GM23338 (cell line): Measurements from ENCODE around the gene TTC33. TPM values are rescaled to one million over a fixed set of nuclear protein-coding genes. Genes with fewer than 3 reads are reported as not detected.
A peak's percentile ranks its signal among the peaks of the same experiment; 100 is the strongest.

Source experiments
- ATAC-seq: fragments of 200-7000 bp; cut with Tn5 transposase; 3 replicates; pipeline ENCODE4 v1.9.1; 2020
- DNase-seq: peaks from one replicate; pipeline ENCODE4 v3.0.0-alpha.2; 2015; ENCODE audit warnings: low spot score
- H2AFZ ChIP-seq: fragments of 200-600 bp; sonication (generic); 2 replicates; pipeline ENCODE4 v1.8.0; 2016; ENCODE audit warnings: antibody characterized with exemption, mild to moderate bottlenecking, moderate library complexity
- H3F3A ChIP-seq: fragments of 200-600 bp; sonication (generic); replicated peaks from 2 replicates; pipeline ENCODE4 v1.8.0; 2017; ENCODE audit warnings: antibody characterized with exemption, mixed run types, low read depth
- H3K27ac ChIP-seq: fragments of 200-600 bp; sonication (generic); 2 replicates; pipeline ENCODE4 v1.6.1; 2016; ENCODE audit warnings: low read depth
- H3K27me3 ChIP-seq: fragments of 200-600 bp; sonication (generic); 2 replicates; pipeline ENCODE4 v1.8.0; 2016; ENCODE audit warnings: mild to moderate bottlenecking, mixed run types, moderate library complexity; ENCODE audit not compliant: insufficient read depth
- H3K36me3 ChIP-seq: fragments of 200-600 bp; sonication (generic); 2 replicates; pipeline ENCODE4 v1.8.0; 2016; ENCODE audit warnings: mild to moderate bottlenecking; ENCODE audit not compliant: insufficient read depth
- H3K4me1 ChIP-seq: fragments of 200-600 bp; sonication (generic); 2 replicates; pipeline ENCODE4 v1.8.0; 2016; ENCODE audit warnings: mild to moderate bottlenecking, moderate library complexity; ENCODE audit not compliant: insufficient read depth
- H3K4me2 ChIP-seq: fragments of 200-600 bp; sonication (generic); 2 replicates; pipeline ENCODE4 v1.7.1; 2017; ENCODE audit warnings: mixed run types
- H3K4me3 ChIP-seq: fragments of 200-600 bp; sonication (generic); 2 replicates; pipeline ENCODE4 v1.6.1; 2016; ENCODE audit warnings: mixed run types
- H3K79me2 ChIP-seq: fragments of 200-600 bp; sonication (generic); replicated peaks from 2 replicates; pipeline ENCODE4 v1.8.0; 2017; ENCODE audit warnings: mild to moderate bottlenecking; ENCODE audit not compliant: insufficient read depth
- H3K9me2 ChIP-seq: fragments of 200-600 bp; sonication (generic); 2 replicates; pipeline ENCODE4 v1.8.0; 2017; ENCODE audit not compliant: insufficient read depth
- H4K20me1 ChIP-seq: fragments of 200-600 bp; sonication (generic); replicated peaks from 2 replicates; pipeline ENCODE4 v1.8.0; 2017; ENCODE audit warnings: mild to moderate bottlenecking; ENCODE audit not compliant: insufficient read depth
- H3K27ac Mint-ChIP-seq: 2 replicates; pipeline ENCODE4 v1.8.0; 2020; ENCODE audit warnings: inconsistent platforms, mild to moderate bottlenecking, moderate library complexity, mixed read lengths
- H3K27me3 Mint-ChIP-seq: 3 replicates; pipeline ENCODE4 v1.8.0; 2022; ENCODE audit warnings: low read depth, mild to moderate bottlenecking, moderate library complexity, mixed read lengths, inconsistent platforms; ENCODE audit not compliant: insufficient read depth, poor library complexity
- H3K36me3 Mint-ChIP-seq: 3 replicates; pipeline ENCODE4 v1.8.0; 2021; ENCODE audit warnings: low read depth, mild to moderate bottlenecking, inconsistent platforms, moderate library complexity, mixed read lengths
- H3K4me1 Mint-ChIP-seq: 3 replicates; pipeline ENCODE4 v1.8.0; 2020; ENCODE audit warnings: mild to moderate bottlenecking, inconsistent platforms, mixed read lengths
- H3K4me3 Mint-ChIP-seq: 3 replicates; pipeline ENCODE4 v1.8.0; 2021; ENCODE audit warnings: moderate library complexity, mild to moderate bottlenecking, inconsistent platforms, mixed read lengths
- H3K9me3 Mint-ChIP-seq: 3 replicates; pipeline ENCODE4 v1.8.0; 2020; ENCODE audit warnings: moderate library complexity, mild to moderate bottlenecking, inconsistent platforms, mixed read lengths
- CREB1 ChIP-seq: fragments of 250-450 bp; sonication (Bioruptor Pico); IDR thresholded peaks from 2 replicates; pipeline ENCODE4 v1.5.0; 2020; ENCODE audit warnings: low read depth, mild to moderate bottlenecking, moderate library complexity
- EZH2 ChIP-seq: fragments of 200-600 bp; sonication (generic); IDR thresholded peaks from one replicate; pipeline ENCODE4 v1.8.0; 2017; ENCODE audit warnings: antibody characterized with exemption, mild to moderate bottlenecking, low read depth; ENCODE audit not compliant: unreplicated experiment
- EZH2phosphoT487 ChIP-seq: fragments of 200-600 bp; sonication (generic); IDR thresholded peaks from one replicate; pipeline ENCODE4 v1.8.1; 2018; ENCODE audit warnings: antibody characterized with exemption; ENCODE audit not compliant: unreplicated experiment
- JUNB ChIP-seq: IDR thresholded peaks from one replicate; pipeline ENCODE4 v1.6.1; 2016; ENCODE audit warnings: antibody characterized with exemption; ENCODE audit not compliant: unreplicated experiment
- NANOG ChIP-seq: IDR thresholded peaks from 2 replicates; pipeline ENCODE4 v1.6.1; 2016; ENCODE audit warnings: antibody characterized with exemption, borderline replicate concordance
- POLR2AphosphoS5 ChIP-seq: IDR thresholded peaks from 2 replicates; pipeline ENCODE4 v1.6.1; 2016; ENCODE audit warnings: antibody characterized with exemption, low read depth
- STAT1 ChIP-seq: IDR thresholded peaks from one replicate; pipeline ENCODE4 v1.6.1; 2016; ENCODE audit warnings: antibody characterized with exemption; ENCODE audit not compliant: unreplicated experiment
- ZNF114 ChIP-seq: fragments of 250-450 bp; sonication (Bioruptor Pico); IDR thresholded peaks from 2 replicates; pipeline ENCODE4 v1.5.0; 2020; ENCODE audit warnings: mild to moderate bottlenecking, moderate library complexity
- ZNF331 ChIP-seq: fragments of 250-450 bp; sonication (Bioruptor Pico); IDR thresholded peaks from 2 replicates; pipeline ENCODE4 v1.5.0; 2020; ENCODE audit warnings: low read depth, mild to moderate bottlenecking, moderate library complexity
- polyA plus RNA-seq: library from polyadenylated mRNA; unstranded; fragments of >200 nt; fragmentation: Nextera tagmentation; extraction: Ambion mirVana; gene quantifications from 2 replicates; pipeline ENCODE4 v1.2.1, GENCODE V29; 2016
- total RNA-seq: library from RNA; depleted of rRNA; stranded (reverse); fragments of >200 nt; shearing (Covaris generic); gene quantifications from 2 replicates; pipeline ENCODE4 v1.2.3, GENCODE V29; 2014
- TF ChIP-seq, protein P1 (sequence below), 2 experiments: fragments of 200-600 bp in 1 of 2; sonication (generic) in 1 of 2; conservative IDR thresholded peaks; 2 replicates each; pipeline versions ENCODE4 v1.5.1 to v1.6.1; 2016 to 2017; ENCODE audit warnings: antibody characterized with exemption in 2 of 2, low read depth in 2 of 2, mild to moderate bottlenecking in 2 of 2, moderate library complexity in 1 of 2
- TF ChIP-seq, protein P2 (sequence below): fragments of 250-450 bp; sonication (Bioruptor Pico); IDR thresholded peaks from 2 replicates; pipeline ENCODE4 v1.5.0; 2020; ENCODE audit warnings: mild to moderate bottlenecking, moderate library complexity
- TF ChIP-seq, protein P3 (sequence below): IDR thresholded peaks from one replicate; pipeline ENCODE4 v1.6.1; 2018; ENCODE audit warnings: antibody characterized with exemption; ENCODE audit not compliant: unreplicated experiment
- TF ChIP-seq, protein P4 (sequence below): IDR thresholded peaks from 2 replicates; pipeline ENCODE4 v1.6.1; 2016; ENCODE audit warnings: antibody characterized with exemption

The TTC33 gene
- total and polyA plus RNA-seq, 2 experiments from 2014 or later, result 4.1 to 11.5 TPM

DNA sequence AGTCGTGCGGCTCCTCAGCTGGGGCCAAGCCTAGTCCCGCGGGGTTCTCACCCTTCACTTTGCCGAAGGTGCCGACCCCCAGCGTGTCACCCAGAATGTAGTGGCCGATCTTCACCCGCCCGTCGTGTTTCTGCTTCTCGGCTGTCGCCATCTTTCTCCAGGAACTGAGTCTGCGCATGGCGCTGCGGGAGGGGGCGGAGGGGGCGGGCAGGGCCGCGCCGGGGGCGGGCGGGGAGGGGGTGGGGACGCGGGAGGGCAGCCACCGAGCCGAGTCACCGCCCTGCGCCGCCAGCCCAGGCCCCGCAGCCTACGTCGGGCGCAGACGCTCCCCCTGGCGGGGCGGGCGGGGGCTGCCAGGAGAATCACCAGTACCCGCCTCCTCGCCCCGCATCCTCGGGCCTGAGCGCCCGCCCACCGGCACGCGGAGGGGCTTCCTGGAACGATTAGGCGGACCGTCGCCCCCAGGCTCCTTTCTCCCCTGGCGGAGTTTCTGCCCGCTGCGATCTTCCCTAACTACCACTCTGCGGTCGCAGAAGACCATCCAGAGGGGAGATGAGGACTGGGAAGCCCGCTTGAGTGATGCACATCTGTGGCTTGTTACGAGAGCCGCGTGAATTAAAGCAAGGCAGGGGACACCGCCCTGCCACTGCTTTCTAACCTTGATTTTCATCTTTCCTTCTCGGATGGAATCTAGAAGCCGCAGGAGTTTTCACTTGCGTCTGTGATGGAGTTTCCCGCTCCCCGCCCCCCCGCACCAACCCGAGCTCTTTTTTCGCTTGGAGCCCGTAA lies 42.4 kb upstream of the TTC33 start, which contains the start of gene PRKAA1:
Gene PRKAA1, minus strand, starts transcription at position 363 of the 789 bp plus-strand sequence. Its CDS starts 185 bp downstream, at position 178.
- peak; percentile 93 for DNase-seq
- Histone ChIP-seq H3K4me2 (peak within 1 kb of the TSS; percentile 85), H4K20me1 (peaks cover 22% of the 10 kb centered on the region), H3K4me1 (peaks cover 25% of the 10 kb centered on the region), H2AFZ (peak within 1 kb of the TSS; percentile 97), H3K27me3 (no peaks in the 10 kb centered on the region), H3K9me2 (no peaks in the 10 kb centered on the region), H3F3A (0 out of 2 replicates have a peak, but pooled peaks cover 5% of the 10 kb centered on the region), H3K79me2 (peaks cover 41% of the 10 kb centered on the region), H3K4me3 (peak within 1 kb of the TSS; percentile 68), H3K36me3 (peaks cover 3% of the 10 kb centered on the region; the same call in 1 of the 2 replicates), H3K27ac (peak within 1 kb of the TSS; percentile 100)
- Mint-ChIP-seq H3K4me1 (peaks cover 28% of the 10 kb centered on the region), H3K9me3 (peaks cover 3% of the 10 kb centered on the region; the same call in 1 of the 3 replicates), H3K27me3 (peaks cover 9% of the 10 kb centered on the region), H3K36me3 (peaks cover 19% of the 10 kb centered on the region), H3K27ac (peak within 1 kb of the TSS; percentile 97), H3K4me3 (peak within 1 kb of the TSS; percentile 87)
- TF ChIP-seq, protein P1, sequence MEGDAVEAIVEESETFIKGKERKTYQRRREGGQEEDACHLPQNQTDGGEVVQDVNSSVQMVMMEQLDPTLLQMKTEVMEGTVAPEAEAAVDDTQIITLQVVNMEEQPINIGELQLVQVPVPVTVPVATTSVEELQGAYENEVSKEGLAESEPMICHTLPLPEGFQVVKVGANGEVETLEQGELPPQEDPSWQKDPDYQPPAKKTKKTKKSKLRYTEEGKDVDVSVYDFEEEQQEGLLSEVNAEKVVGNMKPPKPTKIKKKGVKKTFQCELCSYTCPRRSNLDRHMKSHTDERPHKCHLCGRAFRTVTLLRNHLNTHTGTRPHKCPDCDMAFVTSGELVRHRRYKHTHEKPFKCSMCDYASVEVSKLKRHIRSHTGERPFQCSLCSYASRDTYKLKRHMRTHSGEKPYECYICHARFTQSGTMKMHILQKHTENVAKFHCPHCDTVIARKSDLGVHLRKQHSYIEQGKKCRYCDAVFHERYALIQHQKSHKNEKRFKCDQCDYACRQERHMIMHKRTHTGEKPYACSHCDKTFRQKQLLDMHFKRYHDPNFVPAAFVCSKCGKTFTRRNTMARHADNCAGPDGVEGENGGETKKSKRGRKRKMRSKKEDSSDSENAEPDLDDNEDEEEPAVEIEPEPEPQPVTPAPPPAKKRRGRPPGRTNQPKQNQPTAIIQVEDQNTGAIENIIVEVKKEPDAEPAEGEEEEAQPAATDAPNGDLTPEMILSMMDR (conservative IDR thresholded peaks at IDR 0.05; ENCODE audit: low read depth in 2 of 2), result peak in 1 of 2 experiments; percentile 62; a peak in 2 of 4 replicates
- TF ChIP-seq CREB1, result peak; percentile 87
- no peak for TF ChIP-seq EZH2phosphoT487
- TF ChIP-seq, protein P2, sequence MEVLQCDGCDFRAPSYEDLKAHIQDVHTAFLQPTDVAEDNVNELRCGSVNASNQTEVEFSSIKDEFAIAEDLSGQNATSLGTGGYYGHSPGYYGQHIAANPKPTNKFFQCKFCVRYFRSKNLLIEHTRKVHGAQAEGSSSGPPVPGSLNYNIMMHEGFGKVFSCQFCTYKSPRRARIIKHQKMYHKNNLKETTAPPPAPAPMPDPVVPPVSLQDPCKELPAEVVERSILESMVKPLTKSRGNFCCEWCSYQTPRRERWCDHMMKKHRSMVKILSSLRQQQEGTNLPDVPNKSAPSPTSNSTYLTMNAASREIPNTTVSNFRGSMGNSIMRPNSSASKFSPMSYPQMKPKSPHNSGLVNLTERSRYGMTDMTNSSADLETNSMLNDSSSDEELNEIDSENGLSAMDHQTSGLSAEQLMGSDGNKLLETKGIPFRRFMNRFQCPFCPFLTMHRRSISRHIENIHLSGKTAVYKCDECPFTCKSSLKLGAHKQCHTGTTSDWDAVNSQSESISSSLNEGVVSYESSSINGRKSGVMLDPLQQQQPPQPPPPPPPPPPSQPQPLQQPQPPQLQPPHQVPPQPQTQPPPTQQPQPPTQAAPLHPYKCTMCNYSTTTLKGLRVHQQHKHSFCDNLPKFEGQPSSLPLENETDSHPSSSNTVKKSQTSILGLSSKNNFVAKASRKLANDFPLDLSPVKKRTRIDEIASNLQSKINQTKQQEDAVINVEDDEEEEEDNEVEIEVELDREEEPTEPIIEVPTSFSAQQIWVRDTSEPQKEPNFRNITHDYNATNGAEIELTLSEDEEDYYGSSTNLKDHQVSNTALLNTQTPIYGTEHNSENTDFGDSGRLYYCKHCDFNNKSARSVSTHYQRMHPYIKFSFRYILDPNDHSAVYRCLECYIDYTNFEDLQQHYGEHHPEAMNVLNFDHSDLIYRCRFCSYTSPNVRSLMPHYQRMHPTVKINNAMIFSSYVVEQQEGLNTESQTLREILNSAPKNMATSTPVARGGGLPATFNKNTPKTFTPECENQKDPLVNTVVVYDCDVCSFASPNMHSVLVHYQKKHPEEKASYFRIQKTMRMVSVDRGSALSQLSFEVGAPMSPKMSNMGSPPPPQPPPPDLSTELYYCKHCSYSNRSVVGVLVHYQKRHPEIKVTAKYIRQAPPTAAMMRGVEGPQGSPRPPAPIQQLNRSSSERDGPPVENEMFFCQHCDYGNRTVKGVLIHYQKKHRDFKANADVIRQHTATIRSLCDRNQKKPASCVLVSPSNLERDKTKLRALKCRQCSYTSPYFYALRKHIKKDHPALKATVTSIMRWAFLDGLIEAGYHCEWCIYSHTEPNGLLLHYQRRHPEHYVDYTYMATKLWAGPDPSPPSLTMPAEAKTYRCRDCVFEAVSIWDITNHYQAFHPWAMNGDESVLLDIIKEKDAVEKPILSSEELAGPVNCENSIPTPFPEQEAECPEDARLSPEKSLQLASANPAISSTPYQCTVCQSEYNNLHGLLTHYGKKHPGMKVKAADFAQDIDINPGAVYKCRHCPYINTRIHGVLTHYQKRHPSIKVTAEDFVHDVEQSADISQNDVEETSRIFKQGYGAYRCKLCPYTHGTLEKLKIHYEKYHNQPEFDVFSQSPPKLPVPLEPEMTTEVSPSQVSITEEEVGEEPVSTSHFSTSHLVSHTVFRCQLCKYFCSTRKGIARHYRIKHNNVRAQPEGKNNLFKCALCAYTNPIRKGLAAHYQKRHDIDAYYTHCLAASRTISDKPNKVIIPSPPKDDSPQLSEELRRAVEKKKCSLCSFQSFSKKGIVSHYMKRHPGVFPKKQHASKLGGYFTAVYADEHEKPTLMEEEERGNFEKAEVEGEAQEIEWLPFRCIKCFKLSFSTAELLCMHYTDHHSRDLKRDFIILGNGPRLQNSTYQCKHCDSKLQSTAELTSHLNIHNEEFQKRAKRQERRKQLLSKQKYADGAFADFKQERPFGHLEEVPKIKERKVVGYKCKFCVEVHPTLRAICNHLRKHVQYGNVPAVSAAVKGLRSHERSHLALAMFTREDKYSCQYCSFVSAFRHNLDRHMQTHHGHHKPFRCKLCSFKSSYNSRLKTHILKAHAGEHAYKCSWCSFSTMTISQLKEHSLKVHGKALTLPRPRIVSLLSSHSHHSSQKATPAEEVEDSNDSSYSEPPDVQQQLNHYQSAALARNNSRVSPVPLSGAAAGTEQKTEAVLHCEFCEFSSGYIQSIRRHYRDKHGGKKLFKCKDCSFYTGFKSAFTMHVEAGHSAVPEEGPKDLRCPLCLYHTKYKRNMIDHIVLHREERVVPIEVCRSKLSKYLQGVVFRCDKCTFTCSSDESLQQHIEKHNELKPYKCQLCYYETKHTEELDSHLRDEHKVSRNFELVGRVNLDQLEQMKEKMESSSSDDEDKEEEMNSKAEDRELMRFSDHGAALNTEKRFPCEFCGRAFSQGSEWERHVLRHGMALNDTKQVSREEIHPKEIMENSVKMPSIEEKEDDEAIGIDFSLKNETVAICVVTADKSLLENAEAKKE (CRISPR knock-in tag), result no peak
- no peak for TF ChIP-seq NANOG
- TF ChIP-seq, protein P3, sequence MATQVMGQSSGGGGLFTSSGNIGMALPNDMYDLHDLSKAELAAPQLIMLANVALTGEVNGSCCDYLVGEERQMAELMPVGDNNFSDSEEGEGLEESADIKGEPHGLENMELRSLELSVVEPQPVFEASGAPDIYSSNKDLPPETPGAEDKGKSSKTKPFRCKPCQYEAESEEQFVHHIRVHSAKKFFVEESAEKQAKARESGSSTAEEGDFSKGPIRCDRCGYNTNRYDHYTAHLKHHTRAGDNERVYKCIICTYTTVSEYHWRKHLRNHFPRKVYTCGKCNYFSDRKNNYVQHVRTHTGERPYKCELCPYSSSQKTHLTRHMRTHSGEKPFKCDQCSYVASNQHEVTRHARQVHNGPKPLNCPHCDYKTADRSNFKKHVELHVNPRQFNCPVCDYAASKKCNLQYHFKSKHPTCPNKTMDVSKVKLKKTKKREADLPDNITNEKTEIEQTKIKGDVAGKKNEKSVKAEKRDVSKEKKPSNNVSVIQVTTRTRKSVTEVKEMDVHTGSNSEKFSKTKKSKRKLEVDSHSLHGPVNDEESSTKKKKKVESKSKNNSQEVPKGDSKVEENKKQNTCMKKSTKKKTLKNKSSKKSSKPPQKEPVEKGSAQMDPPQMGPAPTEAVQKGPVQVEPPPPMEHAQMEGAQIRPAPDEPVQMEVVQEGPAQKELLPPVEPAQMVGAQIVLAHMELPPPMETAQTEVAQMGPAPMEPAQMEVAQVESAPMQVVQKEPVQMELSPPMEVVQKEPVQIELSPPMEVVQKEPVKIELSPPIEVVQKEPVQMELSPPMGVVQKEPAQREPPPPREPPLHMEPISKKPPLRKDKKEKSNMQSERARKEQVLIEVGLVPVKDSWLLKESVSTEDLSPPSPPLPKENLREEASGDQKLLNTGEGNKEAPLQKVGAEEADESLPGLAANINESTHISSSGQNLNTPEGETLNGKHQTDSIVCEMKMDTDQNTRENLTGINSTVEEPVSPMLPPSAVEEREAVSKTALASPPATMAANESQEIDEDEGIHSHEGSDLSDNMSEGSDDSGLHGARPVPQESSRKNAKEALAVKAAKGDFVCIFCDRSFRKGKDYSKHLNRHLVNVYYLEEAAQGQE, result no peak
- peak; percentile 83 for TF ChIP-seq POLR2AphosphoS5
- TF ChIP-seq JUNB, result no peak
- no peak for TF ChIP-seq ZNF114 (CRISPR knock-in tag)
- no peak for TF ChIP-seq ZNF331 (CRISPR knock-in tag)
- TF ChIP-seq, protein P4, sequence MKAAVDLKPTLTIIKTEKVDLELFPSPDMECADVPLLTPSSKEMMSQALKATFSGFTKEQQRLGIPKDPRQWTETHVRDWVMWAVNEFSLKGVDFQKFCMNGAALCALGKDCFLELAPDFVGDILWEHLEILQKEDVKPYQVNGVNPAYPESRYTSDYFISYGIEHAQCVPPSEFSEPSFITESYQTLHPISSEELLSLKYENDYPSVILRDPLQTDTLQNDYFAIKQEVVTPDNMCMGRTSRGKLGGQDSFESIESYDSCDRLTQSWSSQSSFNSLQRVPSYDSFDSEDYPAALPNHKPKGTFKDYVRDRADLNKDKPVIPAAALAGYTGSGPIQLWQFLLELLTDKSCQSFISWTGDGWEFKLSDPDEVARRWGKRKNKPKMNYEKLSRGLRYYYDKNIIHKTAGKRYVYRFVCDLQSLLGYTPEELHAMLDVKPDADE, result no peak
- no peak for TF ChIP-seq EZH2
- TF ChIP-seq STAT1, result no peak
- ATAC-seq, result peak; percentile 91
